Fibroblast of lung (primary cell): ENCODE results near the gene ALDH1L1. TPM values are rescaled to one million over a fixed set of nuclear protein-coding genes. Genes with fewer than 3 reads are reported as not detected.

Experiments used
- DNase-seq, 2 donors: peaks; one replicate each; pipeline versions ENCODE4 v3.0.0 to v3.0.0-alpha.2; 2010; ENCODE audit warnings: low read depth in 2 of 2
- H2AFZ ChIP-seq: 2 replicates; pipeline ENCODE4 v1.5.1; 2012; ENCODE audit warnings: low read length, control low read depth, inconsistent platforms
- H3K27ac ChIP-seq: 2 replicates; pipeline ENCODE4 v1.5.1; 2011; ENCODE audit warnings: low read length, control low read depth; ENCODE audit not compliant: insufficient read depth
- H3K27me3 ChIP-seq: 2 replicates; pipeline ENCODE4 v1.5.1; 2011; ENCODE audit warnings: mild to moderate bottlenecking, low read length; ENCODE audit not compliant: control insufficient read depth, insufficient read depth
- H3K36me3 ChIP-seq: 2 replicates; pipeline ENCODE4 v1.5.1; 2011; ENCODE audit warnings: low read length; ENCODE audit not compliant: control insufficient read depth, insufficient read depth
- H3K4me1 ChIP-seq: 2 replicates; pipeline ENCODE4 v1.5.1; 2011; ENCODE audit warnings: low read length; ENCODE audit not compliant: control insufficient read depth, insufficient read depth; ENCODE audit errors: extremely low read depth
- H3K4me2 ChIP-seq: 2 replicates; pipeline ENCODE4 v1.5.1; 2011; ENCODE audit warnings: low read length, control low read depth; ENCODE audit not compliant: insufficient read depth; ENCODE audit errors: extremely low read depth
- H3K4me3 ChIP-seq, 4 experiments: fragments of 200-600 bp in 1 of 4; sonication (generic) in 1 of 4; replicated peaks in 1 of 4; 2 replicates each; pipeline ENCODE4 v1.5.1; 2011 to 2016; ENCODE audit warnings: low read length in 4 of 4, low read depth in 3 of 4, mild to moderate bottlenecking in 3 of 4, control low read depth in 2 of 4, inconsistent platforms in 1 of 4, mixed read lengths in 1 of 4; ENCODE audit not compliant: insufficient read depth in 1 of 4; ENCODE audit errors: control extremely low read depth in 1 of 4
- H3K79me2 ChIP-seq: 2 replicates; pipeline ENCODE4 v1.5.1; 2012; ENCODE audit warnings: mild to moderate bottlenecking, low read length, inconsistent platforms; ENCODE audit not compliant: control insufficient read depth, insufficient read depth
- H3K9ac ChIP-seq: 2 replicates; pipeline ENCODE4 v1.5.1; 2011; ENCODE audit warnings: mild to moderate bottlenecking, low read length, control low read depth; ENCODE audit not compliant: insufficient read depth
- H3K9me3 ChIP-seq: 2 replicates; pipeline ENCODE4 v1.5.1; 2012; ENCODE audit warnings: low read depth, low read length; ENCODE audit not compliant: control insufficient read depth, insufficient read depth
- H4K20me1 ChIP-seq: 2 replicates; pipeline ENCODE4 v1.5.1; 2011; ENCODE audit warnings: low read length; ENCODE audit not compliant: control insufficient read depth, insufficient read depth; ENCODE audit errors: extremely low read depth
- EZH2 ChIP-seq: IDR thresholded peaks from 2 replicates; pipeline ENCODE4 v1.5.1; 2012; ENCODE audit warnings: low read length, control low read depth, mild to moderate bottlenecking; ENCODE audit errors: missing control alignments
- polyA plus RNA-seq, 2 donors: library from polyadenylated mRNA; depleted of rRNA in 1 of 2; stranded (reverse) in 1 of 2; unstranded in 1 of 2; fragments of >200 nt; gene quantifications; 2 replicates each; pipeline ENCODE4 v1.2.1, GENCODE V29; 2011 to 2012; ENCODE audit warnings: missing spikeins in 1 of 2
- total RNA-seq: library from RNA; depleted of rRNA; stranded (reverse); fragments of >200 nt; gene quantifications from 2 replicates; pipeline ENCODE4 v1.2.1, GENCODE V29; 2014
- TF ChIP-seq, protein P1 (sequence below), 2 donors: IDR thresholded peaks in 1 of 2; conservative IDR thresholded peaks in 1 of 2; 1 replicate in 1 of 2; 2 replicates in 1 of 2; pipeline ENCODE4 v1.5.1; 2011 to 2012; ENCODE audit warnings: low read length in 2 of 2, control low read depth in 1 of 2, inconsistent platforms in 1 of 2, low read depth in 1 of 2, mild to moderate bottlenecking in 1 of 2

The ALDH1L1 gene
- total and polyA plus RNA-seq, 2 donors (not counting 1 experiment from before 2014, with no cell fraction given) = not detected

DNA sequence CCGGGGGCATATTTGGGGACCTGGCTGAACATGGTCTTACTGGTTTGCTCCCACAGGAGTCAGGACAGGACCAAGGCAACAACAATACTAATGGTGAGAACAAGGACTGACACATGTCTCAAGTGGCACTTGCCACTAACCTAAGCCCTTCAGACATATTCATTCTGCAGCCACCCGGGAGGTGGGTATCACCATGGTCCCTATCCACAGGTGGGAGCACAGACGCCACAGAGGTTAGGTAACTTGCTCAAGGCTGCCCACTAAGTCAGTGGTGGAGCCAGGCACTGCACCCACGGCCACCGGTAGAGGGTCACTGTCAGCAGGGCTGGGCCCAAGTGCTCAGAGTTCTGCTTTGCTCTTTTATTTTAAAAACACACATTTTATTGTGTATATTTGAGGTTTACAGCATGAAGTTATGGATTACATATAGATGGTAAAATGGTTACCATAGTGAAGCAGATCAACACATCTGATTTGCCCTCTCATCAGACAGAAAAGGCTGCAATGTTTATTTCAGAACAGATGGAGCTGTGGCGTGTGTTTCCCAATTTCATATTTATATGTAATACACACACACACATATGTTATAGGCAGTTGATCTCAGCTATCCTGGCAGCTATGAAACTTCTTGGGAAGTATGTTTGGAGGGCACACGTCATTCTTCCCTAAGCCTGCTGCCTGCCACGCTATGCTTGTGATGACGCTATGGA, 66.5 kb downstream of the ALDH1L1 start:
- Histone ChIP-seq H3K4me2 (no peak overlapping the region), H3K4me3 (no peak overlapping the region), H3K9me3 (no peaks in the 10 kb centered on the region), H3K9ac (no peak overlapping the region), H3K27me3 (no peaks in the 10 kb centered on the region), H3K4me1 (no peaks in the 10 kb centered on the region), H3K27ac (no peak overlapping the region), H3K79me2 (no peaks in the 10 kb centered on the region), H3K36me3 (no peaks in the 10 kb centered on the region), H4K20me1 (no peaks in the 10 kb centered on the region), H2AFZ (no peak overlapping the region)
- no peak for DNase-seq
- TF ChIP-seq, protein P1, sequence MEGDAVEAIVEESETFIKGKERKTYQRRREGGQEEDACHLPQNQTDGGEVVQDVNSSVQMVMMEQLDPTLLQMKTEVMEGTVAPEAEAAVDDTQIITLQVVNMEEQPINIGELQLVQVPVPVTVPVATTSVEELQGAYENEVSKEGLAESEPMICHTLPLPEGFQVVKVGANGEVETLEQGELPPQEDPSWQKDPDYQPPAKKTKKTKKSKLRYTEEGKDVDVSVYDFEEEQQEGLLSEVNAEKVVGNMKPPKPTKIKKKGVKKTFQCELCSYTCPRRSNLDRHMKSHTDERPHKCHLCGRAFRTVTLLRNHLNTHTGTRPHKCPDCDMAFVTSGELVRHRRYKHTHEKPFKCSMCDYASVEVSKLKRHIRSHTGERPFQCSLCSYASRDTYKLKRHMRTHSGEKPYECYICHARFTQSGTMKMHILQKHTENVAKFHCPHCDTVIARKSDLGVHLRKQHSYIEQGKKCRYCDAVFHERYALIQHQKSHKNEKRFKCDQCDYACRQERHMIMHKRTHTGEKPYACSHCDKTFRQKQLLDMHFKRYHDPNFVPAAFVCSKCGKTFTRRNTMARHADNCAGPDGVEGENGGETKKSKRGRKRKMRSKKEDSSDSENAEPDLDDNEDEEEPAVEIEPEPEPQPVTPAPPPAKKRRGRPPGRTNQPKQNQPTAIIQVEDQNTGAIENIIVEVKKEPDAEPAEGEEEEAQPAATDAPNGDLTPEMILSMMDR (conservative IDR thresholded peaks at IDR 0.05 in 1 of 2, IDR thresholded peaks at IDR 0.05 in 1 of 2; ENCODE audit: low read depth in 1 of 2, low read length in 2 of 2) = peak in 1 of 2 donors; percentile 27
- no peak for TF ChIP-seq EZH2

GRCh38 chr3:126113238-126113555, 67.2 kb downstream of the ALDH1L1 start:
- H4K20me1 ChIP-seq = no peaks in the 10 kb centered on the region
- TF ChIP-seq EZH2 = no peak
- TF ChIP-seq, protein P1 (conservative IDR thresholded peaks at IDR 0.05 in 1 of 2, IDR thresholded peaks at IDR 0.05 in 1 of 2; ENCODE audit: low read depth in 1 of 2, low read length in 2 of 2) = no peak
- H3K9ac ChIP-seq = no peak overlapping the region
- no peaks in the 10 kb centered on the region for H3K36me3 ChIP-seq
- no peak overlapping the region for H2AFZ ChIP-seq
- no peaks in the 10 kb centered on the region for H3K27me3 ChIP-seq
- no peaks in the 10 kb centered on the region for H3K4me1 ChIP-seq
- H3K27ac ChIP-seq = no peak overlapping the region
- DNase-seq = no peak
- no peaks in the 10 kb centered on the region for H3K9me3 ChIP-seq
- no peaks in the 10 kb centered on the region for H3K79me2 ChIP-seq
- no peak overlapping the region for H3K4me2 ChIP-seq
- H3K4me3 ChIP-seq = no peak overlapping the region

DNA sequence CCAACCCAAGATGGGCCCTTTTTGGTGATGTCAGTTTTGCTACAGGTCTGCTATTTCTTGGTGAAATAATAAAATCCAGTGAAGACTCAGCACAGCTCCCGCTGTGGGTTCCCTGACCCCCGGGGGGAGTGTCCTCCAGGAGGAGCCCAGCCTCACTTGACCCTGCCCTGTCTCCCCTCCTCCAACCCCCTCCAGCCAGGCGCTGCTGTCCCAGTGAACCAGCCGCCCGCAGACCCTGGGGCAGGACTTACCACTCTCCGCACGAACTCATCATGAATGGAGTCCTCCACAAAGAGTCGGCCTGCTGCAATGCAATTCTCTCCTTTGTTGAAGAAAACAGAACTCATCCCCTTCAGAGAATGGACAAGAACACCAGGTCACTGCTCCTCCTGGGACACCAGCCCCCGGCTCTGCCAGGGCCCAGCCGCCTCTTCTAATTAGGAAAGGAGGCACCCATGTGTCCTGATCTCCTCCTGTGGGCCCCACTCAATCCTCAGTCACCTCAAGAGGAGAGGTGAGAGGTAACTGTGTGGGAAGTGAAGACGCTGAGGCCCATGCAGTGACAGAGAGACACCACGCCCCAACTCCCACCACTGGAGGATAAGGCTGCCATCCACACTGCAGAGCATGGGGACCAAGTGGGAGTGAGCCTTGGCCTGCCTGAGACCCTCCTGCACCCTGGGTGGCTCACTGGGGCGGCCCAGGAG, 67.7 kb downstream of the ALDH1L1 start:
- no peak for DNase-seq
- TF ChIP-seq, protein P1 (conservative IDR thresholded peaks at IDR 0.05 in 1 of 2, IDR thresholded peaks at IDR 0.05 in 1 of 2; ENCODE audit: low read depth in 1 of 2, low read length in 2 of 2) = no peak
- TF ChIP-seq EZH2 = no peak
- Histone ChIP-seq H3K27ac (no peak overlapping the region), H4K20me1 (no peaks in the 10 kb centered on the region), H3K4me1 (no peaks in the 10 kb centered on the region), H3K27me3 (no peaks in the 10 kb centered on the region), H2AFZ (no peak overlapping the region), H3K36me3 (no peaks in the 10 kb centered on the region), H3K9me3 (no peaks in the 10 kb centered on the region), H3K4me3 (no peak overlapping the region), H3K9ac (no peak overlapping the region), H3K4me2 (no peak overlapping the region), H3K79me2 (no peaks in the 10 kb centered on the region)
